NB4 (cell line): ENCODE data around the gene RC3H2.

Experiments used
- POLR2A ChIP-seq: IDR thresholded peaks from 2 replicates; pipeline ENCODE4 v1.6.1; 2011; ENCODE audit warnings: mild to moderate bottlenecking; ENCODE audit not compliant: insufficient read length; ENCODE audit errors: extremely low read depth
- TF ChIP-seq, protein P1 (sequence below): IDR thresholded peaks from one replicate; pipeline ENCODE4 v1.5.1; 2012; ENCODE audit warnings: low read depth, low read length

DNA sequence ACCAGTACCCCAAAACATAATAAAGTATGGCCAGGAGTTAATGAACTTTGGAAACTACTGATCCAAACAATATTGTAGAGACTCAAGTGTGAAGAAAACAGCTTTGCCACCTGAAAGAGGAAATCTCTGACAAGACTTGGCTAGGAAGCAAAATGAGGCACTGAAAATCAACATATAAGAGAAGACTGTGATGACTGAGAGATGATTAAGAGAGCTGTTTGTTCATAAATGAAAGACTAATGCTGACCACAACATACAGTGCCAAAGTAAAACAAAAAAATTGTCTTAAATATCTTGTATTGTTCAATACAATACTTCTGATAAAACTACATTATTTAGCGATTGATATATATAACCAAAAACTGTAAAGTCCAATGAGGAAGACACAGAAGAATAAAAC lies 7.2 kb downstream of the RC3H2 start:
- TF ChIP-seq, protein P1, sequence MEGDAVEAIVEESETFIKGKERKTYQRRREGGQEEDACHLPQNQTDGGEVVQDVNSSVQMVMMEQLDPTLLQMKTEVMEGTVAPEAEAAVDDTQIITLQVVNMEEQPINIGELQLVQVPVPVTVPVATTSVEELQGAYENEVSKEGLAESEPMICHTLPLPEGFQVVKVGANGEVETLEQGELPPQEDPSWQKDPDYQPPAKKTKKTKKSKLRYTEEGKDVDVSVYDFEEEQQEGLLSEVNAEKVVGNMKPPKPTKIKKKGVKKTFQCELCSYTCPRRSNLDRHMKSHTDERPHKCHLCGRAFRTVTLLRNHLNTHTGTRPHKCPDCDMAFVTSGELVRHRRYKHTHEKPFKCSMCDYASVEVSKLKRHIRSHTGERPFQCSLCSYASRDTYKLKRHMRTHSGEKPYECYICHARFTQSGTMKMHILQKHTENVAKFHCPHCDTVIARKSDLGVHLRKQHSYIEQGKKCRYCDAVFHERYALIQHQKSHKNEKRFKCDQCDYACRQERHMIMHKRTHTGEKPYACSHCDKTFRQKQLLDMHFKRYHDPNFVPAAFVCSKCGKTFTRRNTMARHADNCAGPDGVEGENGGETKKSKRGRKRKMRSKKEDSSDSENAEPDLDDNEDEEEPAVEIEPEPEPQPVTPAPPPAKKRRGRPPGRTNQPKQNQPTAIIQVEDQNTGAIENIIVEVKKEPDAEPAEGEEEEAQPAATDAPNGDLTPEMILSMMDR = no peak
- no peak for TF ChIP-seq POLR2A
